Stimulated activated CD8-positive, alpha-beta memory T cell treated with anti-CD3 and anti-CD28 coated beads, Interleukin-4, amount 100 ng/mL, for 24 hours (primary cell): ENCODE data around the gene KRTAP4-11.
"Not testable (repeated sequence)": the region's sequence is repeated elsewhere in the genome, so short reads cannot be mapped to it uniquely, and the experiment has no call there.

ENCODE experiments used
- DNase-seq: peaks from one replicate; pipeline ENCODE4 v3.0.0-alpha.2; 2020; ENCODE audit warnings: low read depth

Gene KRTAP4-11

GRCh38 chr17:41123991-41124371, 5.8 kb upstream of the KRTAP4-11 start, which contains the start of gene KRTAP4-12:
Gene KRTAP4-12 (minus strand): TSS chr17:41124182. CDS start chr17:41124122, 60 bp downstream.
- DNase-seq = not testable (repeated sequence)

- not testable (repeated sequence) for DNase-seq
Observed at GRCh38 chr17:41123292-41123990, 5.3 kb upstream of the KRTAP4-11 start.

GRCh38 chr17:41121742-41122141, 3.6 kb upstream of the KRTAP4-11 start:
- no peak for DNase-seq

GRCh38 chr17:41119696-41120690, 1.8 kb upstream of the KRTAP4-11 start:
- DNase-seq = not testable (repeated sequence)

GRCh38 chr17:41118721-41119120, 548 bp upstream of the KRTAP4-11 start:
- DNase-seq = no peak

- DNase-seq = no peak
Observed at GRCh38 chr17:41116297-41116696, 1.9 kb downstream of the KRTAP4-11 start.

- no peak for DNase-seq
Observed at GRCh38 chr17:41111151-41111885, 6.9 kb downstream of the KRTAP4-11 start.

GRCh38 chr17:41108728-41109386, 9.3 kb downstream of the KRTAP4-11 start:
- not testable (repeated sequence) for DNase-seq

GRCh38 chr17:41107941-41108450, 10.2 kb downstream of the KRTAP4-11 start:
- DNase-seq = no peak

- not testable (repeated sequence) for DNase-seq
Observed at GRCh38 chr17:41105347-41105746, 12.8 kb downstream of the KRTAP4-11 start, which contains the start of gene KRTAP4-9. Gene KRTAP4-9 (plus strand): TSS chr17:41105389. CDS start chr17:41105389, 0 bp downstream.

- not testable (repeated sequence) for DNase-seq
Observed at GRCh38 chr17:41104386-41105038, 13.7 kb downstream of the KRTAP4-11 start.

- DNase-seq = no peak
Observed at GRCh38 chr17:41103896-41104295, 14.3 kb downstream of the KRTAP4-11 start.

- DNase-seq = no peak
Observed at GRCh38 chr17:41101586-41102259, 16.4 kb downstream of the KRTAP4-11 start, which contains the start of gene KRTAP4-16. Gene KRTAP4-16 (minus strand): TSS chr17:41102209. CDS start chr17:41102209, 0 bp downstream.

GRCh38 chr17:41099682-41100480, 18.3 kb downstream of the KRTAP4-11 start:
- not testable (repeated sequence) for DNase-seq

GRCh38 chr17:41098481-41098880, 19.7 kb downstream of the KRTAP4-11 start:
- no peak for DNase-seq

GRCh38 chr17:41098042-41098441, 20.1 kb downstream of the KRTAP4-11 start, which contains the start of gene KRTAP4-8:
Gene KRTAP4-8 (minus strand): TSS chr17:41098142. CDS start chr17:41098084, 58 bp downstream.
- no peak for DNase-seq

GRCh38 chr17:41096055-41096454, 22.1 kb downstream of the KRTAP4-11 start:
- DNase-seq = no peak

- not testable (repeated sequence) for DNase-seq
Observed at GRCh38 chr17:41088760-41089352, 29.3 kb downstream of the KRTAP4-11 start.
